ENCODE measurements around the gene MACROH2A2. TPM values are rescaled to one million over a fixed set of nuclear protein-coding genes. Genes with fewer than 3 reads are reported as not detected.

Gene MACROH2A2
- total and polyA plus RNA-seq, 10 donors, result 1.2 to 4.9 (median 3.1) TPM

DNA sequence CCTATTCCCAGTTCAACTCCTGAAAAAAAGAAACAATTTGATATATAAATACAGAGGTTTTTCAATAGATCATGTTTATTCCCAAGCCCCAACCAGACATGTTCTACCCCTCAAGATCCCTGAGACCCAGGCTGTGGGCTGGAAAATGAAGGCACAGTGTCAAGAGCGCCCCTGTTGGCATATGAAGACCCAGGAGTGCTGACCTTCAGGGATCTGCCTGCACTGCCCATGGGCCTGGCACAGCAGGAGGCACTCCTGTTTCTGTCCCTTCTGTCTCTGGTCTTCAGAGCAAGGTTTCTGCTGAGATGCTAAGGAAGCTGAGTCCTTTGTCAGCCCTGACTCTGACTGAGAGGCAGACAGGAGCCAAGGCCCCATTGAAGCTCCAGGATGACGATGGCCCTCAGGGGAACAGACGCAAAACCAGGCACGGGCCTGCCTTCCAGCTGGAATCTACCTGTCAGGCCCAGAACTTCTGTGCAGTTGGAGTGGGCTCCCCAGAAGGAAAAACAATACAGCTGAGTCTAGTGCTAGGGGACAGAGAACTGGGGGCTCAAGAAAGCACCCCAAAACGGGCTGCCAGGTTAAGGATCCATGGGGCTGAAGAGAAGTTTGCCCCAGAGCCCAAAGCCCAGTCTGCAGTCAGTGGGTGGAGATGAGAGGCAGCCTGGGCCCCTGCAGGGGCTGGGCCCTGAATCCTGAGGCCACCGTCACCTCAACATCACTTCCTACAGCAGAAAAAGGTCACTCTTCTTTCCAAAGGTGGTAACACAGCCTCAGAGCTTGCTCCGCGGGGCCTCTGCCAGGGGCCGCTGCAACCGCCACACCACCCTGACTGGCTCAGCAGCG lies 86.7 kb downstream of the MACROH2A2 start:
- 90 to 97% (median 95%) methylated on average over 10 to 11 of the region's 11 CpGs for WGBS, 5 donors
- Histone ChIP-seq H3K27ac (no peak overlapping the region), H3K4me1 (peaks cover 0 to 17% (median 7%) of the 10 kb centered on the region in 6 donors), H3K4me3 (no peak overlapping the region), H3K27me3 (replicated peaks in 1 of 7) (no peaks in the 10 kb centered on the region), H3K9me3 (no peaks in the 10 kb centered on the region), H3K36me3 (peaks cover 0 to 43% (median 8%) of the 10 kb centered on the region in 6 donors)
- peak; percentile 33 for DNase-seq
- intact Hi-C loops (cut with DNase I; ENCODE audit: low total_unique reads), result no loop called here
- TF ChIP-seq POLR2A (IDR thresholded peaks at IDR 0.05) (no peak), POLR2AphosphoS5 (IDR thresholded peaks at IDR 0.05) (no peak)
- TF ChIP-seq, protein P1, sequence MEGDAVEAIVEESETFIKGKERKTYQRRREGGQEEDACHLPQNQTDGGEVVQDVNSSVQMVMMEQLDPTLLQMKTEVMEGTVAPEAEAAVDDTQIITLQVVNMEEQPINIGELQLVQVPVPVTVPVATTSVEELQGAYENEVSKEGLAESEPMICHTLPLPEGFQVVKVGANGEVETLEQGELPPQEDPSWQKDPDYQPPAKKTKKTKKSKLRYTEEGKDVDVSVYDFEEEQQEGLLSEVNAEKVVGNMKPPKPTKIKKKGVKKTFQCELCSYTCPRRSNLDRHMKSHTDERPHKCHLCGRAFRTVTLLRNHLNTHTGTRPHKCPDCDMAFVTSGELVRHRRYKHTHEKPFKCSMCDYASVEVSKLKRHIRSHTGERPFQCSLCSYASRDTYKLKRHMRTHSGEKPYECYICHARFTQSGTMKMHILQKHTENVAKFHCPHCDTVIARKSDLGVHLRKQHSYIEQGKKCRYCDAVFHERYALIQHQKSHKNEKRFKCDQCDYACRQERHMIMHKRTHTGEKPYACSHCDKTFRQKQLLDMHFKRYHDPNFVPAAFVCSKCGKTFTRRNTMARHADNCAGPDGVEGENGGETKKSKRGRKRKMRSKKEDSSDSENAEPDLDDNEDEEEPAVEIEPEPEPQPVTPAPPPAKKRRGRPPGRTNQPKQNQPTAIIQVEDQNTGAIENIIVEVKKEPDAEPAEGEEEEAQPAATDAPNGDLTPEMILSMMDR (IDR thresholded peaks at IDR 0.05 in 8 of 11, conservative IDR thresholded peaks at IDR 0.05 in 3 of 11), result no peak

DNA sequence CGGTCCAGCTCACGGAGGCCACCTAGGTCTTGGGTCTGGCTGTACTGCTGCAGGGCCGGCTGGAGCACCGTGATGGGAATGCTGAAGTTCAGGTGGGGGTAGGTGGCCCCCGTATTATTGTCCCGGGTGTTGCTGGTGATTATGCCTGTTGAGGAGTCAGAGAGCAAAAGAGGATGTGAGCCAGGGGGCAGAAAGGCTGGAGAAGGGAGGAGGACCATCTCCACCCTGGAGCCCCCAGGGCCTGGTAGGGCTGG lies 87.3 kb downstream of the MACROH2A2 start:
- peak; percentile 63 for DNase-seq
- no peak overlapping the region for H3K4me3 ChIP-seq
- H3K27me3 ChIP-seq (replicated peaks in 1 of 7), result no peaks in the 10 kb centered on the region
- peaks cover 0 to 43% (median 8%) of the 10 kb centered on the region in 6 donors for H3K36me3 ChIP-seq
- no peak overlapping the region for H3K27ac ChIP-seq
- 90 to 96% (median 92%) methylated on average over 6 of the region's 6 CpGs for WGBS, 5 donors
- H3K9me3 ChIP-seq, result no peaks in the 10 kb centered on the region
- H3K4me1 ChIP-seq, result peaks cover 2 to 22% (median 12%) of the 10 kb centered on the region in 6 donors
- intact Hi-C loops (cut with DNase I; ENCODE audit: low total_unique reads), result no loop called here
- TF ChIP-seq POLR2A (IDR thresholded peaks at IDR 0.05) (no peak), POLR2AphosphoS5 (IDR thresholded peaks at IDR 0.05) (no peak)
- TF ChIP-seq, protein P1 (IDR thresholded peaks at IDR 0.05 in 8 of 11, conservative IDR thresholded peaks at IDR 0.05 in 3 of 11), result no peak

DNA sequence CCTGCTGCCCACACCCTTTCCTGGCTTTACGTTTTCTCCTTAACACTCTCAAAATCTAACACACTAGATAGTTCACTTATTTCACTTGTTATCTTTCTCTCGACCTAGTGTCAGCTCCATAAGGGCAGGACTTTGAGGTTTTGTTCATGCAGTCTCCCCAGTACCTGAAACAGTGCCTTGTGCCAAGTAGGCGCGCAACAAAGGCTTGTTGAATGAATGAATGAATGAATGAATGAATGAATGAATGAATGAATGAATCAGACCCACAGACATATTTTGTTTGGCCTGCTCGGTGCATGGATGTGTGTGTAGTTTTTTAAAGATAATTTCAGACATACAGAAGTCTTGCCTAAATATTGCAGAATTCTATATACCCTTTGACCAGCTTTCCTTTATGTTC lies 87.7 kb downstream of the MACROH2A2 start:
- TF ChIP-seq POLR2AphosphoS5 (IDR thresholded peaks at IDR 0.05), result no peak
- Histone ChIP-seq H3K27me3 (replicated peaks in 1 of 7) (no peaks in the 10 kb centered on the region), H3K9me3 (no peaks in the 10 kb centered on the region), H3K4me1 (peaks cover 6 to 26% (median 16%) of the 10 kb centered on the region in 6 donors), H3K36me3 (peaks cover 0 to 43% (median 8%) of the 10 kb centered on the region in 6 donors), H3K27ac (no peak overlapping the region), H3K4me3 (no peak overlapping the region)
- intact Hi-C loops (cut with DNase I; ENCODE audit: low total_unique reads), result no loop called here
- 70 to 91% (median 84%) methylated on average over 5 of the region's 5 CpGs for WGBS, 5 donors
- no peak for DNase-seq

DNA sequence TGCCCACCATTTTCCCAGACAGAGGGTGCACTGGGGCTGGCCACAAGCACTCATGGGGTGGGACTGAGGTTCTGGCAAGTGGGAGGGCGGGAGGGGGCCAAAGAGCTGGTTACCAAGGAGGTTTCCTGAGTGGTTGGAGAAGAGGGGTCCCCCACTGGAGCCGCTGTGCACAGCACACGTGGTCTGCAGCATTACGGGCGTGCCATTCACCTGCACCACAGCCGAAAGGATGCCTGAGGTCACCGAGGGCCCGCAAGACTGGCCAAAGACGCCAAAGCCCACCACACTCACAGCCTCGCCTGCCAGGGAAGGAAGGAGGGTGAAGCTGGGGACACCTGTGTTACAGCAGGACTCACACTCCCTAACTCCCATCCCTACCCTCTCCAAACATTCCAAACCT lies 89.9 kb downstream of the MACROH2A2 start:
- peaks cover 0 to 43% (median 8%) of the 10 kb centered on the region in 6 donors for H3K36me3 ChIP-seq
- H3K27me3 ChIP-seq (replicated peaks in 1 of 7), result no peaks in the 10 kb centered on the region
- peak; percentile 61 for DNase-seq
- TF ChIP-seq POLR2AphosphoS5 (IDR thresholded peaks at IDR 0.05) (no peak), POLR2A (IDR thresholded peaks at IDR 0.05) (no peak)
- TF ChIP-seq, protein P1 (IDR thresholded peaks at IDR 0.05 in 8 of 11, conservative IDR thresholded peaks at IDR 0.05 in 3 of 11), result no peak
- H3K4me3 ChIP-seq, result no peak overlapping the region
- WGBS, 5 donors, result 89 to 95% (median 91%) methylated on average over 6 to 10 of the region's 10 CpGs
- H3K4me1 ChIP-seq, result peaks cover 12 to 40% (median 27%) of the 10 kb centered on the region in 6 donors
- intact Hi-C loops (cut with DNase I; ENCODE audit: low total_unique reads), result no loop called here
- H3K9me3 ChIP-seq, result no peaks in the 10 kb centered on the region
- H3K27ac ChIP-seq, result no peak overlapping the region
